Stimulated activated CD4-positive, alpha-beta T cell treated with anti-CD3 and anti-CD28 coated beads, Interleukin-12 subunit alpha, Interleukin-12 subunit beta, amount 100 ng/mL, for 48 hours (primary cell): ENCODE data around the gene ZNF555.
A peak's percentile ranks its signal among the peaks of the same experiment; 100 is the strongest.
"Not testable (repeated sequence)": the region's sequence is repeated elsewhere in the genome, so short reads cannot be mapped to it uniquely, and the experiment has no call there.

Experiments used
- DNase-seq, 3 donors: peaks; one replicate each; pipeline ENCODE4 v3.0.0-alpha.2; 2020; ENCODE audit warnings: low read depth in 2 of 3, low spot score in 1 of 3

ZNF555 gene

GRCh38 chr19:2840794-2841791 is at the start of gene ZNF555:
ZNF555 (plus strand) TSS chr19:2841475; CDS start chr19:2841573, 98 bp downstream.
- DNase-seq, result peak; percentile 96 to 97 (median 96)

GRCh38 chr19:2791876-2792275 is 49.4 kb upstream of the ZNF555 start:
- no peak for DNase-seq

GRCh38 chr19:2792666-2793065 is 48.6 kb upstream of the ZNF555 start:
- DNase-seq, result not testable (repeated sequence)

GRCh38 chr19:2793126-2793525 is 48.1 kb upstream of the ZNF555 start:
- DNase-seq, result no peak

- DNase-seq, result no peak
These were observed 47.7 kb upstream of the ZNF555 start for GRCh38 chr19:2793577-2793976.

GRCh38 chr19:2795827-2796658 is 45.2 kb upstream of the ZNF555 start:
- no peak for DNase-seq

GRCh38 chr19:2796659-2797266 is 44.5 kb upstream of the ZNF555 start:
- no peak for DNase-seq

- DNase-seq, result no peak
These were observed 44.0 kb upstream of the ZNF555 start for GRCh38 chr19:2797280-2797679.

- DNase-seq, result no peak
These were observed 43.1 kb upstream of the ZNF555 start for GRCh38 chr19:2798158-2798685.

GRCh38 chr19:2798733-2799132 is 42.5 kb upstream of the ZNF555 start:
- no peak for DNase-seq

- no peak for DNase-seq
These were observed 41.8 kb upstream of the ZNF555 start for GRCh38 chr19:2799273-2800020.

GRCh38 chr19:2800506-2800905 is 40.8 kb upstream of the ZNF555 start:
- no peak for DNase-seq

GRCh38 chr19:2802826-2803225 is 38.4 kb upstream of the ZNF555 start:
- no peak for DNase-seq

GRCh38 chr19:2803486-2804155 is 37.7 kb upstream of the ZNF555 start:
- no peak for DNase-seq

GRCh38 chr19:2804156-2805004 is 36.9 kb upstream of the ZNF555 start:
- no peak for DNase-seq

- no peak for DNase-seq
These were observed 35.9 kb upstream of the ZNF555 start for GRCh38 chr19:2805261-2805900.

- DNase-seq, result no peak
These were observed 35.2 kb upstream of the ZNF555 start for GRCh38 chr19:2805991-2806649.
